Glutamatergic neuron (in vitro differentiated cells): Measurements from ENCODE around the gene PARVB. TPM values are rescaled to one million over a fixed set of nuclear protein-coding genes. Genes with fewer than 3 reads are reported as not detected.

Experiments
- DNase-seq: peaks from one replicate; pipeline ENCODE4 v3.0.0; 2022
- H3K27ac Mint-ChIP-seq: one replicate; pipeline ENCODE4 v1.8.0; 2020; ENCODE audit warnings: mild to moderate bottlenecking, mixed read lengths, inconsistent platforms; ENCODE audit not compliant: unreplicated experiment
- H3K27me3 Mint-ChIP-seq: one replicate; pipeline ENCODE4 v1.8.0; 2020; ENCODE audit warnings: mild to moderate bottlenecking, moderate library complexity, mixed read lengths, inconsistent platforms; ENCODE audit not compliant: unreplicated experiment
- H3K36me3 Mint-ChIP-seq: one replicate; pipeline ENCODE4 v1.8.0; 2020; ENCODE audit warnings: mild to moderate bottlenecking, mixed read lengths, inconsistent platforms; ENCODE audit not compliant: unreplicated experiment
- H3K4me1 Mint-ChIP-seq: one replicate; pipeline ENCODE4 v1.8.0; 2020; ENCODE audit warnings: mild to moderate bottlenecking, low read depth, mixed read lengths, inconsistent platforms; ENCODE audit not compliant: unreplicated experiment
- H3K4me3 Mint-ChIP-seq: one replicate; pipeline ENCODE4 v1.8.0; 2020; ENCODE audit warnings: mild to moderate bottlenecking, mixed read lengths, inconsistent platforms; ENCODE audit not compliant: unreplicated experiment
- H3K9me3 Mint-ChIP-seq: one replicate; pipeline ENCODE4 v1.8.0; 2020; ENCODE audit warnings: mild to moderate bottlenecking, moderate library complexity, mixed read lengths, inconsistent platforms; ENCODE audit not compliant: unreplicated experiment
- total RNA-seq: library from RNA; stranded (reverse); fragmentation: NEBNext Ultra II Directional; extraction: Animal tissue kit (Norgen Biotek cat#: 25700); gene quantifications from one replicate; pipeline ENCODE4 v1.2.1, GENCODE V29; 2021; ENCODE audit not compliant: unreplicated experiment
- TF ChIP-seq, protein P1 (sequence below): fragments of 200-600 bp; sonication (generic); IDR thresholded peaks from one replicate; pipeline ENCODE4 v1.5.0; 2021; ENCODE audit not compliant: partially characterized antibody, unreplicated experiment

Gene PARVB
- total RNA-seq, 1 donor from 2014 or later: 7.7 TPM

DNA sequence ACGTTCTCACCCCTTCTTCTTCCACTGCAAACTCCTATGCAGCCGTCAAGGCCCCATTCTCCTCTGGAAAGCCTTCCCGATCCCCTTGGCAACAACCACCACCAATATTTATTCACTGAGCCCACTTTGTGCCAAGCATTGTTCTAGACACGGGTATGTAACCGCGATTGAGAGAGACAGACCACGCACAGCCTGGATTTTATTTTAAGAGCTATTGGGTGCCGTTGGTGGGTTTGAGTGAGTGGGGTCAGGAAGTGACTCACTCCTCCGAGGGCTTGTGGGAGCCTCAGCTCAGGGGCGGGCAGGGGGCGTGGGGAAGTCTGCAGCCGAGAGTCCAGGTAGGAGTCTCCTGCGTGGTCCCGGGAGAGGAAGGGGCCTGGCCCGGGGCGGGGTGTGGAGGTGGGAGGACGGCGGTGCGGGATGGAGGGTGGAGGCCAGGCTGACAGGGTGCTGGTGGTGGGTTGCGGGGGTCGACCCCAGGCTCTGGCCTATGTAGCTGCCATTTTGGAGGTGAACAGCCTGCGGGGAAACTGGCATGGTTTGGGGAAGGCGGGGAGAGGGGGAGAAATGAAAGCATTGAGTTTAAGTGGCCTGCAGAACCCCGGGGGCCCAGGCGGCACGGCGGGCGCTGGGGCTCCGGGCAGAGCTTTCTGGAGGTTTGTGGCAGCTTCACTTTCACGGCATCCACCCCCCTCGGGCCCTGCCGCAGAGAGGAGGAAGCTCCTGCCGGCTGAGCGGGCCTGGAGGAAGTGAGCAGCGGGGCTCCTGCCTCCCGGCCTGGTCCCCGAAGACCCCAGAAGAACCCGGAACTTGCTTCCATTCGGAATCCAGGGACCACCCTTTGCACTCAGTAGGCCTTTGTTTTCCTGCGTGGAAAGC lies 157.2 kb downstream of the PARVB start:
- DNase-seq: no peak
- Mint-ChIP-seq H3K27ac (no peak overlapping the region), H3K36me3 (no peaks in the 10 kb centered on the region), H3K9me3 (peaks cover 3% of the 10 kb centered on the region), H3K4me3 (no peak overlapping the region), H3K4me1 (no peaks in the 10 kb centered on the region), H3K27me3 (peaks cover 4% of the 10 kb centered on the region)
- TF ChIP-seq, protein P1, sequence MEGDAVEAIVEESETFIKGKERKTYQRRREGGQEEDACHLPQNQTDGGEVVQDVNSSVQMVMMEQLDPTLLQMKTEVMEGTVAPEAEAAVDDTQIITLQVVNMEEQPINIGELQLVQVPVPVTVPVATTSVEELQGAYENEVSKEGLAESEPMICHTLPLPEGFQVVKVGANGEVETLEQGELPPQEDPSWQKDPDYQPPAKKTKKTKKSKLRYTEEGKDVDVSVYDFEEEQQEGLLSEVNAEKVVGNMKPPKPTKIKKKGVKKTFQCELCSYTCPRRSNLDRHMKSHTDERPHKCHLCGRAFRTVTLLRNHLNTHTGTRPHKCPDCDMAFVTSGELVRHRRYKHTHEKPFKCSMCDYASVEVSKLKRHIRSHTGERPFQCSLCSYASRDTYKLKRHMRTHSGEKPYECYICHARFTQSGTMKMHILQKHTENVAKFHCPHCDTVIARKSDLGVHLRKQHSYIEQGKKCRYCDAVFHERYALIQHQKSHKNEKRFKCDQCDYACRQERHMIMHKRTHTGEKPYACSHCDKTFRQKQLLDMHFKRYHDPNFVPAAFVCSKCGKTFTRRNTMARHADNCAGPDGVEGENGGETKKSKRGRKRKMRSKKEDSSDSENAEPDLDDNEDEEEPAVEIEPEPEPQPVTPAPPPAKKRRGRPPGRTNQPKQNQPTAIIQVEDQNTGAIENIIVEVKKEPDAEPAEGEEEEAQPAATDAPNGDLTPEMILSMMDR: no peak

DNA sequence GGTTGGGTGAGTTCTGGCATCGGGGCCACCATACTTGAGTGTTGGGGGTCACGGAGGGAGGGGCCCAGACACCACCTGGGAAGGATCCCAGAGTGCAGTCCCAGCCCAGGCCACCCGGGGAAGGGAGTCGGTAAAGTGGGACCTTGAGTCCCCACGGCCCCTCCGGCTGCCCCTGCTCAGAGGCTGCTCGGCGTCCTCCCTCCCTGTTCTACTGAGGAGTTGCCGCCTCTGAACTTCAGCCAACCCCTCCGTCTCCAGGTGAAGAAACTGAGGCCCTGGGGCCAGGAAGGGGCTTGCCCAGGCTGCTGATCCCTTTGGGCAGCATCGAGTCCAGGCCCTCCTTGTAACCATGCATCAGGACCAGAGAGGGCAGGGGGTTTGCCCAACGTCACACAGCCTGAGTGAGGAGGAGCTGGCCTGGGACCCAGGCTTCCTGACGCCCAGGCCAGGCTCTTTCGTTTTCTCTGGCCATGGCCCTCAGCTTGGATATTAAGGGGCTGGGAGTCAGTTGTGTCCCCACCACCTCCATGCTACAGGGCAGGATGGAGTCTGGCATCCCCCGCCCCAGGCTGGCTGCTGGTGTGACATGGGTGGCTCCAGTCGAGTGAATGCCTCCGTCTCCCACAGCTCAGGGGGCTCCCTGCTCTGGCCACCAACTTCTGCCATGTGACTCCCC lies 157.9 kb downstream of the PARVB start:
- Mint-ChIP-seq H3K4me3 (no peak overlapping the region), H3K36me3 (no peaks in the 10 kb centered on the region), H3K27ac (no peak overlapping the region), H3K9me3 (peaks cover 3% of the 10 kb centered on the region), H3K27me3 (peaks cover 4% of the 10 kb centered on the region), H3K4me1 (no peaks in the 10 kb centered on the region)
- TF ChIP-seq, protein P1: no peak
- DNase-seq: no peak

DNA sequence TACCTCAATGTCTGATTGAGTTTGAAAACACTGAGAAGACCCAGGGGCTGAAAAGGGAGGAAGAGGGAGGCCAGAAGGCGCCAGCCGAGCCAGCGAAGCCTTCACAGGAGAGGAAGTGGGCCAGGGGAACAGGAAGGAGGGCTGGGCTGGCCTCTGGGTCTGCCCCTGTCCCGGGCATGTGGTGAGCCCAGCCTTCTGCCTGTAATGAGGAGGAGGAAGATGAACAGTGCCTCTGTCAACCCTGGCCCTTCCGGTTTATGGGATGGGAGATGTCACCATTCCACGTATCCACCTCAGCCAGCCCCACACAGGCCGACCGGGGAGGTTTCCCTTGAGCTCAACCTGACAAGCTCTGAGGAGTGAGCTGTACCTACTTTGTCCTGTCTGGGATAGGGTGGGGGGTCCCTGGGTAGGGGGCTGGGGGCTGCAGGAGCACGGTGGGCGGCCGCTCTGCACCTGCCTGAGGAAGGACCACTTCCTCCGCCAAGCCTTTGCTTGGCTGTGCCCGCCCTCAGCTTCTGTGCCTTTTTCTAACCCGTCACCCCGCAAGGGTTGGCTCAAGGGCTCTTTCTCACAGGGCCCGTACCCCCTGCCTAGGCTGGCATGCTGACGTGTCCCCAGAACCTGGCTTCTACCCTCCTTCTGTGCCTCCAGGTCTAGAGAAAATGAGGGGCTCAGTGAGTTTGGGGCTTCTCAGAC lies 158.6 kb downstream of the PARVB start:
- Mint-ChIP-seq H3K27me3 (peaks cover 4% of the 10 kb centered on the region), H3K4me3 (no peak overlapping the region), H3K36me3 (no peaks in the 10 kb centered on the region), H3K4me1 (no peaks in the 10 kb centered on the region), H3K9me3 (peaks cover 4% of the 10 kb centered on the region), H3K27ac (no peak overlapping the region)
- no peak for DNase-seq
- TF ChIP-seq, protein P1: no peak

DNA sequence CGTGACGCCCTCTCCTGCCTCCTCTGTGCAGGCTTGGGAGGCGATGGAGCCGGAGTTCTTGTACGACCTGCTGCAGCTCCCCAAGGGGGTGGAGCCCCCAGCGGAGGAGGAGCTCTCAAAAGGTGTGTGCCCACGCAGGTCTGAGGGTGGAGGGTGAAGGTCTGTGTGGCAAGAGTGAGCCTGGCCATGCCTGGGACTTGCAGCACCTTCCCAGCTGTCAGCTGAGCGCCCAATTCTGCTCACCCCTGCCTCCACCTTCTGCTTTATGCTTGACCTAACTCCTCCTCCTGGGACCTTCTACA lies 159.1 kb downstream of the PARVB start:
- no peak overlapping the region for H3K27ac Mint-ChIP-seq
- H3K4me1 Mint-ChIP-seq: no peaks in the 10 kb centered on the region
- no peak for DNase-seq
- TF ChIP-seq, protein P1: no peak
- peaks cover 4% of the 10 kb centered on the region for H3K27me3 Mint-ChIP-seq
- peaks cover 4% of the 10 kb centered on the region for H3K9me3 Mint-ChIP-seq
- no peaks in the 10 kb centered on the region for H3K36me3 Mint-ChIP-seq
- no peak overlapping the region for H3K4me3 Mint-ChIP-seq
